T-helper 1 cell treated with Interleukin-12 subunit alpha and Interleukin-12 subunit beta and Interleukin-4 antibody, amounts not matched to agents 30 μg/mL and 1 μg/mL, for 36 hours (primary cell): ENCODE results near the gene CNTN4.
"Not testable (repeated sequence)": the region's sequence is repeated elsewhere in the genome, so short reads cannot be mapped to it uniquely, and the experiment has no call there.

ENCODE experiments used
- H3K27ac Mint-ChIP-seq: one replicate; pipeline ENCODE4 v1.8.0; 2021; ENCODE audit warnings: mild to moderate bottlenecking, mixed read lengths
- H3K27me3 Mint-ChIP-seq: one replicate; pipeline ENCODE4 v1.8.0; 2021; ENCODE audit warnings: low read depth, mixed read lengths
- H3K36me3 Mint-ChIP-seq: one replicate; pipeline ENCODE4 v1.8.0; 2021; ENCODE audit warnings: low read depth, mixed read lengths
- H3K4me1 Mint-ChIP-seq: one replicate; pipeline ENCODE4 v1.8.0; 2021; ENCODE audit warnings: low read depth, mixed read lengths
- H3K4me3 Mint-ChIP-seq: one replicate; pipeline ENCODE4 v1.8.0; 2021; ENCODE audit warnings: mild to moderate bottlenecking, moderate library complexity, mixed read lengths
- H3K9me3 Mint-ChIP-seq: one replicate; pipeline ENCODE4 v1.8.0; 2021; ENCODE audit warnings: mixed read lengths

CNTN4 gene

DNA sequence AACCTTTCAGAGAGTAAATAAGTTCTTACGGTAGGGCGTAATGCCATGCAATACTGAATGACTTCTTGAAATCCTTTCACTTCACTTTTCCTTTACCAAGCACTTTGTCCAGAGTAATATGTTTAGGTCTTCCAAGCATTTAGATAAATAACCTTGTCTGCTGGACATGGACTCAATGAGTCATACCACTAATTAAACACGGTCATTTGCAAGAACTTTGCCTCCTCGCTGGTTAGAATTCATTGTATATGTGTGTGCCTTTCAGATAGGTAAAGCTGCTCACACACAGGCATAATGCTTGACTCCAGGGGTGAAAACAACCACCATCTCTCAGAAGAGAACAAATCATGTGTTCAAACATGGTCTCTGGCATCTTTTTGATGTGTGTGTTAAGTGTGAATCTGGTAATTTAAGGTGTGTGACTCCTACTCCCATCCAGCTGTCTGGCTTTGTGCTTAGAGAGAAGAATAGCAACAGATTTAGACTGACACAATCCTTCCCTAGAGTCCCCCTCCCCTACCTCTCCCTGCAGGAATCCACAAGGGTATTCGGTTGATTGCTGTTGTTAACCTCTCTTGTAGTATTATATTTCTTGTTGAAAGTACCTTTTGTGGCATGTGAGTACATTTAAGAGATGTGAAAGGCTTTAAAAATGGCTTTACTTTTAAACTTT, 419.0 kb downstream of the CNTN4 start:
- no peaks in the 10 kb centered on the region for H3K27me3 Mint-ChIP-seq
- H3K36me3 Mint-ChIP-seq, result no peaks in the 10 kb centered on the region
- H3K4me3 Mint-ChIP-seq, result no peak overlapping the region
- H3K4me1 Mint-ChIP-seq, result no peaks in the 10 kb centered on the region
- no peak overlapping the region for H3K27ac Mint-ChIP-seq
- H3K9me3 Mint-ChIP-seq, result no peaks in the 10 kb centered on the region

DNA sequence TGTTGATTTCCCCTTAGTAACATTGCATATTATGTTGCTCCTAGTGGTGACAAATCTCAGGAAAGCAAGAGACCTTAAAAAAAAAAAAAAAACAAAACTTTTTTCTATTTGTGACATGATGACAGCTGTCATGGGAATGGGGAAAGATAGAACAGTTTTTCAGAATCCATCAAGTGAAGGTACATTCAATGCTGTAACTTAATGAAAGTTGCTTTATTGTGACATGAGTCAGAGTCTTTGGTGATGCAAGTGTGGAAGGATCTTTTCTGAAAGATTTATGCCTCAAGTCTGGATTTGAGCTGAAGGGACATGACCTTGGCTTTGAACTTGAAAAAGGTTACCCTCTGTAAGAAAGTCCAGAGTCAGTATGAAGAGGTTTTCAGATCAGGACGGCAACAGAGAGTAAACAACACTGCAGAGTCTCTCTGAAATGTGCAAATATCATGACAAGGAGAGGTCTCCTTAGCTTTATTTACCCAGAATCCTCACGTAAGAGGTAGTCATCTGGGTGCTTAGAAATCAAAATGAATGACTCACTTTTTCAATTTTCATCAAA, 424.7 kb downstream of the CNTN4 start:
- Mint-ChIP-seq H3K9me3 (no peaks in the 10 kb centered on the region), H3K36me3 (no peaks in the 10 kb centered on the region), H3K27me3 (no peaks in the 10 kb centered on the region), H3K4me3 (no peak overlapping the region), H3K27ac (no peak overlapping the region), H3K4me1 (no peaks in the 10 kb centered on the region)

DNA sequence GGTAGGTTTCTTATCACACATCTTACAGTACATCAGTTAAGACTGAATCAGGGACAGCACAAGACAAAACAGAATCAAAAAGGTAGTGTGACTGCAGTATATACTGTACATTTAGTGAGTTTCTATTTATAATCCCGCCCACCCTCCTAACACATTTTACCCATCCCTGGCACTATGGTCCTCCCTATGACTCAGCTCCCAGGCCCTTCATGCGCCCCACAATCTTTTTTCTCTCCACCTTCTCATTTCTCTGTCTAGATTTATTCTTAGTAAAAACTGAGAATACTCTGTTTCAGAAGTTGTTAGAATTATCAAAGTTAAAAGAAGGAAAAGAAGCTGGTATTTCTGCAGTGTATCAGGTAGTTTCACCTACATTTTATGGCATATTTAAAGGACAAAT, 427.3 kb downstream of the CNTN4 start:
- no peak overlapping the region for H3K4me3 Mint-ChIP-seq
- H3K27me3 Mint-ChIP-seq, result no peaks in the 10 kb centered on the region
- H3K36me3 Mint-ChIP-seq, result no peaks in the 10 kb centered on the region
- H3K9me3 Mint-ChIP-seq, result no peaks in the 10 kb centered on the region
- H3K27ac Mint-ChIP-seq, result no peak overlapping the region
- no peaks in the 10 kb centered on the region for H3K4me1 Mint-ChIP-seq

DNA sequence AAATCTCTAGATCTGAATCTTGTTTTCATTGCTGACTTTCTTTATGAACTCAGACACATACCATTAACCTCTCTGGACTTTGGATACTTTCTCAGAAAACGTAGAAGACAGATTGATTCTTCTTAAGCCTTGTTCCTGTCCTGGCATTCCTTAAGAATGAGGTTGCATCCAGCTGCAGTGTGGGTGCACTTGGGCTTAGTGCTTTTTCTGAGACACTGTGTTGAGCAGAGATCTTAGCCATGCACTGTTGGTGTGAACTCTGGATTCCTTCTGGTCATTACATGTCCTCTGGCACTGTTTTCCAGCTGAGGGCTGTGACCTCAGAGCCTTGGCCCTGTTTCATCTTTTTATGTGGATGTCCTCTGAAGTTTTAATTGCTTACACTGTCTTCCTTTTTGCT, 428.3 kb downstream of the CNTN4 start:
- Mint-ChIP-seq H3K36me3 (no peaks in the 10 kb centered on the region), H3K9me3 (no peaks in the 10 kb centered on the region), H3K27ac (no peak overlapping the region), H3K4me1 (no peaks in the 10 kb centered on the region), H3K27me3 (no peaks in the 10 kb centered on the region), H3K4me3 (no peak overlapping the region)

DNA sequence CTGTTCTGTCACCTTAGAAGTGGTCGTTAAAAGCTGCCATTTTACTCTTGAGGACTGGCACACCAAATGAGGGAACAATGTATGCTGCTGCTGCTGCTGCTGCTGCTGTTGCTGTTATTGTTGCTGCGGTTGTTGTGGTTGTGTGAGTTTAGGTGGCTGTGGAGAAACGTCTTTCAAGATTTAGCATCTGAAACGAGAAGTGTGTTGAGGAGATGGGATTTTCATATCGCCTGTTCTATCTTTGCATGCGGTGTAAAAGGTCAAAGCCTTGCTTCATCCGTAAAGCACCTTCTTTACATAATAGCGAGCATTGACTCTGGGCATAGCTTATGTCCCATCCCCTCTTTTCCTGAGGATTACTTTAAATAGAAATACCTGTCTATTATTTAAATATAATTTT, 428.7 kb downstream of the CNTN4 start:
- not testable (repeated sequence) for H3K9me3 Mint-ChIP-seq, H3K4me1 Mint-ChIP-seq, H3K4me3 Mint-ChIP-seq, H3K27me3 Mint-ChIP-seq, H3K27ac Mint-ChIP-seq, H3K36me3 Mint-ChIP-seq

DNA sequence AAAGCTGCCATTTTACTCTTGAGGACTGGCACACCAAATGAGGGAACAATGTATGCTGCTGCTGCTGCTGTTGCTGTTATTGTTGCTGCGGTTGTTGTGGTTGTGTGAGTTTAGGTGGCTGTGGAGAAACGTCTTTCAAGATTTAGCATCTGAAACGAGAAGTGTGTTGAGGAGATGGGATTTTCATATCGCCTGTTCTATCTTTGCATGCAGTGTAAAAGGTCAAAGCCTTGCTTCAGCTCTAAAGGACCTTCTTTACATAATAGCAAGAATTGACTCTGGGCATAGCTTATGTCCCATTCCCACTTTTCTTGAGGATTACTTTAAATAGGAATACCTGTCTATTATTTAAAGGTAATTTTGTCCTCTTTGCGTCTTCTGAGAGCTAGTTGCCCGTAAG, 436.1 kb downstream of the CNTN4 start:
- not testable (repeated sequence) for H3K9me3 Mint-ChIP-seq, H3K27ac Mint-ChIP-seq, H3K4me3 Mint-ChIP-seq, H3K36me3 Mint-ChIP-seq, H3K4me1 Mint-ChIP-seq, H3K27me3 Mint-ChIP-seq

DNA sequence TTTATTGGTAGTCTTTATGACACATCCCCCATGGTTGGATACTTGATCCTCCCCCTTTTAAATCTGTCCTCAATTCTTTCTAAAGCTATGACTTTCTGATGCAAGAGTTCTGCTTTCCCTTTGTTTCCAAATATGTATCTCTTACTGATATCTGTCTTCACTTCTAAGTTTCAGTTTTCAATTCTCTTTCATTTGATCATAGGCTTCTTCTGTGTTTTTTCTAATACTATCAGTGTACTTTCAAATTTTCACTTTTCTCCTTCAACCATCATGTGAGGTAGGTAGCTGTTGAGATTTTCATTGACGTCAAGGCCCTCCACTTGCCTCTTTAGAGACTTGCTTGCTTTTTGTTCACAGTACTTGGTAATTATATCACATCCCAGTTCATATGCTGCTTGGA, 436.5 kb downstream of the CNTN4 start:
- Mint-ChIP-seq H3K27me3 (no peaks in the 10 kb centered on the region), H3K36me3 (no peaks in the 10 kb centered on the region), H3K27ac (no peak overlapping the region), H3K9me3 (peaks cover 3% of the 10 kb centered on the region), H3K4me3 (no peak overlapping the region), H3K4me1 (no peaks in the 10 kb centered on the region)

DNA sequence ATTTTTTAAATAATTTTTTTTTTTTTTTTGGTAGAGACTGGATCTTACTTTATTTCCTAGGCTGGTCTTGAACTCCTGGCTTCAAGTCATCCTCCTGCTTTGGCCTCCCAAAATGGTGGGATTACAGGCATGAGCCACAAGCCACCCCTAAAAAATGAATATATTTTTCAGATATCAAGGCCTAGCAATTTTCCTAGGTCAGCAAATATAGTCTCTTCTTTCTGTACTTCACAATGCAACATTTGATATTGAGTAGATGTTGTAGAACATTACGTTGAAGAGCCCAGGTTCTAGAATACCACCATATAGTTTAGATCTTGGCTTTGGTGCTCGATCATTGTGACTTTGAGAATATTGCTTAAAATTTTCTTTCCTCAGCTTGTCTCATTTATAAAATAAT, 437.9 kb downstream of the CNTN4 start:
- no peak overlapping the region for H3K27ac Mint-ChIP-seq
- no peaks in the 10 kb centered on the region for H3K4me1 Mint-ChIP-seq
- no peaks in the 10 kb centered on the region for H3K36me3 Mint-ChIP-seq
- no peak overlapping the region for H3K4me3 Mint-ChIP-seq
- no peaks in the 10 kb centered on the region for H3K27me3 Mint-ChIP-seq
- H3K9me3 Mint-ChIP-seq, result peaks cover 3% of the 10 kb centered on the region

DNA sequence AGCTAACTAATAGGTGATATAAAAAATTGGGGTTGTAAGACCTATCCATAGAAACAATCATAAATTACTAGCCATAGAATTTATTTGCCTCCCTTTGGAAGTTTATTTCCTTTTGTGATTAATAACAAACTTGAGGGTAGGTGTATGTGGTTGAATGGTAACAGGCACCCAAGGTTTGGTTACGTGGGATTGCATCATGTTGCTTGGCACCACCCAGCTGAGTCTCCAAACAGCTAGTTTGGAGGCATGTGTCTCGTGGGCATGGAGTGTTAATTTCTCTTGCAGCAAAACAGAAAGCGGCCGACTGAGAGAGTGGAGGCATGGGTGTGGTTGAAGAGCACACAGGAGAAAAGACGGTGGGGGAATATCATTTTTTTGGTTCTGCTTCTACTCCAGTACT, 441.4 kb downstream of the CNTN4 start:
- Mint-ChIP-seq H3K9me3 (no peaks in the 10 kb centered on the region), H3K27me3 (no peaks in the 10 kb centered on the region), H3K27ac (no peak overlapping the region), H3K4me3 (no peak overlapping the region), H3K4me1 (no peaks in the 10 kb centered on the region), H3K36me3 (no peaks in the 10 kb centered on the region)

DNA sequence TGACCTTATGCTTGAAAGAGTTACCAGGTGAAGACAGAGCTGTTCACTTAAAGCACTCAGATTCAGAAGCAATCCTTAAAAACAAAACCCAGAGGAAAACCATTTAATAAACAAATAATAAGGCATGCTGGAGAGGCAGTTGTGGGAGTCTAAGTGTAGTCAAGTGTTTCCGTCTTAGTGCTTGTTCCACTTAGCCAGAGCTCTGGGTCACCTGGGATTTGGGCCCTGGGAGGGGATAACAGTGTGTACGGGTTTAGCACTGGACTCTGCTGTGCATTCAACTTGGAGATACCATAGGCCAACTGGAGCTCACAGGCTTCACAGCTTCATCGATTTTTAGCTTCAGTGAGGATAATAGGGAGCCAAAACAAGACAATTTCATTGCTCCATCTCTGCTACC, 444.6 kb downstream of the CNTN4 start:
- Mint-ChIP-seq H3K27me3 (no peaks in the 10 kb centered on the region), H3K9me3 (peaks cover 3% of the 10 kb centered on the region), H3K36me3 (no peaks in the 10 kb centered on the region), H3K4me1 (no peaks in the 10 kb centered on the region), H3K4me3 (no peak overlapping the region), H3K27ac (no peak overlapping the region)

DNA sequence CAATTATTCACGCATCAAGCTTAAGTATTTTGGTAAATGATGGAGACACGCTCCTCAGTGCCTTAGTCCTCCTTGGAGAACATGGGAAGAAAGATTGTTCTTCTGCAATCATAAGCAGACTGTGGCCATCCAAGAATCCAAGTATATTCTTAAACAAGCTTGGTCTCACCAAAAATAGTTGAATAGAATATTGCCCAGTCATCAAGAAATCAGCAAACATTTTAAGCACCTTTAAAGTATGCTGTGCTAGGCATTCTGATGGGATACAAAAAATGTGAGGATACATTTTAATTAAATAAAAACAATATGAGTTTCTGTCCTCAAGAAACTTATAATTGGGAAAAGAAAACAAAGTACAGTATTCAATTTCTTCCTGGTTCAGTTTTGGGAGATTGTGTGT, 445.5 kb downstream of the CNTN4 start:
- Mint-ChIP-seq H3K4me1 (no peaks in the 10 kb centered on the region), H3K27ac (no peak overlapping the region), H3K36me3 (no peaks in the 10 kb centered on the region), H3K9me3 (peaks cover 3% of the 10 kb centered on the region), H3K4me3 (no peak overlapping the region), H3K27me3 (no peaks in the 10 kb centered on the region)

DNA sequence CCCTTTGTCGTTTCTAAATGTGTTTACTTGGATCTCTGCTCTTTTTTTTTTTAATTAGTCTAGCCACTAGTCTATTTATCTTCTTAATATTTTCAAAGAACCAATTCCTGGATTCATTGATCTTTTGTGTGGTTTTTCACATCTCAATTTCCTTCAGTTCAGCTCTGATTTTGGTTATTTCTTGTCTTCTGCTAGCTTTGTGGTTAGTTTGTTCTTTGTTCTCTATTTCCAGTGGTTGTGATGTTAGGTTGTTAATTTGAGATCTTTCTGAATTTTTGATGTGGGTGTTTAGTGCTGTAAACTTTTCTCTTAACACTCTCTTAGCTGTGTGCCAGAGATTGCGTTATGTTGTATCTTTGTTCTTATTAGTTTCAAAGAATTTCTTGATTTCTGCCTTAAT, 446.1 kb downstream of the CNTN4 start:
- H3K9me3 Mint-ChIP-seq, result peaks cover 3% of the 10 kb centered on the region
- H3K36me3 Mint-ChIP-seq, result no peaks in the 10 kb centered on the region
- no peak overlapping the region for H3K4me3 Mint-ChIP-seq
- no peaks in the 10 kb centered on the region for H3K4me1 Mint-ChIP-seq
- no peaks in the 10 kb centered on the region for H3K27me3 Mint-ChIP-seq
- no peak overlapping the region for H3K27ac Mint-ChIP-seq

DNA sequence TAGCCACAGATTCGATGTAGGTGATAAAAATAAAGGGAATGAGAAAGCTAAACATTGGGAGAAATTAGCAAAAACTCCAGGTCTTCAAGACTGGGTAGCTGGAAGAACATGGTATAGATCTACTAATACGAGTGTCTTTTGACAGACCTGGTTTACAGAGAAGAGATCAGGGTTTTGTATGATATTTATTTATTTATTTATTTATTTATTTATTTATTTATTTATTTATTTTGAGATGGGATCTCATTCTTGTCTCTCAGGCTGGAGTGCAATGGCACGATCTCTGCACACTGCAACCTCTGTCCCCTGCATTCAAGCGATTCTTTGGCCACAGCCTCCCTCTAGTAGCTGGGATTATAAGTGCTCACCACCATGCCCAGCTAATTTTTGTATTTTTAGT, 448.4 kb downstream of the CNTN4 start:
- Mint-ChIP-seq H3K27me3 (no peaks in the 10 kb centered on the region), H3K27ac (no peak overlapping the region), H3K4me1 (no peaks in the 10 kb centered on the region), H3K36me3 (no peaks in the 10 kb centered on the region), H3K4me3 (no peak overlapping the region), H3K9me3 (peaks cover 3% of the 10 kb centered on the region)

DNA sequence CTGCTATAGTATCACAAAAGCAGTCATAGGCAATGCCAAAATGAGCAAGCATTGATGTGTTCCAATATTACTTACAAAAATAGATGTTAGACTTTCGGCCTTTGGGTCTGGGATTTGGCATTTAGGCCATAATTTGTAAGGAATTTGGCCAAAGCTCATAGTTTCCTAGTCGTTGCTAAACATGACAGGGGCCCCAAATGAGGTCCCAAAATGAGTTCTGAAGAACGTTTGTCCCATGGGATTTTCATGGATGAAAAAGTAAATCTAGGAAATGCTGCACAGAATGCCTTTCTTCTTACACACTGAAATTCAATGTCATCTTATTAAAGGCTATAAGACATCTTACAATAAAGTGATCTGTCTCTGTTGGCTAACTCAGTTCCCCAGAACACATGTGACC, 456.0 kb downstream of the CNTN4 start:
- no peak overlapping the region for H3K4me3 Mint-ChIP-seq
- H3K27me3 Mint-ChIP-seq, result no peaks in the 10 kb centered on the region
- no peaks in the 10 kb centered on the region for H3K36me3 Mint-ChIP-seq
- H3K4me1 Mint-ChIP-seq, result no peaks in the 10 kb centered on the region
- H3K9me3 Mint-ChIP-seq, result no peaks in the 10 kb centered on the region
- H3K27ac Mint-ChIP-seq, result no peak overlapping the region

DNA sequence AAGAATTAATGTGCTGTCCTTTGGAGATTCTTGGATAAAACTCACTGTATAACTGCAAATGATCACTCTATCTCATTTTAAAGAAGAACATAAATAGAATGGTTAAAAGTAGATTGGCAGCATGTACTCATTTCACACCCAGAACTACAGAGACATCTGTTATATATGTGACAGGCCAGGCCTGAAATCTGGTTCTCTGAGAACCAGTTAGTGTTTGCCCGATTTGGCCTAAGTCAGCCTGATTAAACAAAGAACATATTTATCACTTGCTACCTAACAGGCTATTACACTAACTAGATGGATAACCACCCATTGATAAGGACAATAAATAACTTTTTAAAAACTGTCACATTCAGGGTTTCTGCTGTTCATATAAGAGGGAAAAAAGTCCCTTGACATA, 460.1 kb downstream of the CNTN4 start:
- Mint-ChIP-seq H3K27me3 (no peaks in the 10 kb centered on the region), H3K27ac (no peak overlapping the region), H3K36me3 (no peaks in the 10 kb centered on the region), H3K9me3 (no peaks in the 10 kb centered on the region), H3K4me3 (no peak overlapping the region), H3K4me1 (no peaks in the 10 kb centered on the region)

DNA sequence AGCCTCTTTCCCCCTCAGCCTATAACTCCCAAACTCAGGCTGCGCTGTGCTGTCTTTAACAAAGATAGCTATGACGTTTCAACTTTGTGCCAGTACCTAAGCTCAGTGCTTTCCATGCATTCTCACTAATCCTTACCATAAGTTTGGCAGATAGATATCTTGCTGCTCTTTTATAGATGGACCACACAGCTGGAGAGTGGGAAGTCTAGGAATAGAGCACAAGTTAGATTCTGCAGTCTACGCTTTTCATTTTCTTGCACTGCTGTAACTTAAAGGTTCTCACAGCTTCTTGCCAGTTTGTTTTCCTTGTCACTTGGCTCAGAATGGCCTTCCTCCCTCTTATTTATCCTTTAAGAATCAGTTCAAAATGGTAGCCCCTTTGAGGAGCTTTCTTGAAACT, 468.8 kb downstream of the CNTN4 start:
- H3K9me3 Mint-ChIP-seq, result no peaks in the 10 kb centered on the region
- H3K27ac Mint-ChIP-seq, result no peak overlapping the region
- no peaks in the 10 kb centered on the region for H3K36me3 Mint-ChIP-seq
- no peak overlapping the region for H3K4me3 Mint-ChIP-seq
- H3K27me3 Mint-ChIP-seq, result no peaks in the 10 kb centered on the region
- H3K4me1 Mint-ChIP-seq, result no peaks in the 10 kb centered on the region
